IMR-90 (cell line): ENCODE results near the gene GPR176. TPM values are rescaled to one million over a fixed set of nuclear protein-coding genes. Genes with fewer than 3 reads are reported as not detected.

Source experiments
- ATAC-seq: fragments of 200-7000 bp; cut with Tn5 transposase; 2 replicates; pipeline ENCODE4 v1.9.1; 2020; ENCODE audit warnings: low read depth, mild to moderate bottlenecking, moderate library complexity
- BruUV-seq: library from RNA; stranded (reverse); fragments of 400-500 nt; replicated peaks from 2 replicates; lab custom pipeline; 2021; lab: Mats Ljungman, UMichigan
- CTCF ChIA-PET: fragments of 300-600 bp; formaldehyde crosslinking; extraction: SDS; loops from one replicate; lab custom pipeline; 2021; ENCODE audit warnings: antibody characterized with exemption; lab: Yijun Ruan, JAX
- POLR2A ChIA-PET: fragments of 300-600 bp; sonication (Branson Sonifier 250); formaldehyde crosslinking; loops from one replicate; lab custom pipeline; 2022; ENCODE audit warnings: antibody characterized with exemption; ENCODE audit not compliant: unreplicated experiment; lab: Charles Lee
- DNase-seq: peaks from one replicate; pipeline ENCODE4 v3.0.0; 2013
- H2AFZ ChIP-seq: replicated peaks from 2 replicates; pipeline ENCODE3; 2013; ENCODE audit warnings: low read length, mild to moderate bottlenecking; ENCODE audit not compliant: poor library complexity
- H2AK5ac ChIP-seq: 2 replicates; pipeline ENCODE4 v1.6.1; 2013; ENCODE audit warnings: low read depth, low read length, inconsistent platforms
- H2AK9ac ChIP-seq: replicated peaks from 2 replicates; pipeline ENCODE3; 2013; ENCODE audit warnings: mild to moderate bottlenecking, low read depth, low read length, moderate library complexity; ENCODE audit not compliant: poor library complexity
- H2BK120ac ChIP-seq: 2 replicates; pipeline ENCODE4 v1.6.1; 2013; ENCODE audit warnings: low read depth, low read length, inconsistent platforms
- H2BK15ac ChIP-seq: 3 replicates; pipeline ENCODE4 v1.6.1; 2013; ENCODE audit warnings: low read depth, low read length, inconsistent platforms
- H2BK20ac ChIP-seq: 2 replicates; pipeline ENCODE4 v1.6.1; 2013; ENCODE audit warnings: low read depth, mild to moderate bottlenecking, inconsistent platforms, low read length, moderate library complexity
- H2BK5ac ChIP-seq: 2 replicates; pipeline ENCODE4 v1.6.1; 2013; ENCODE audit warnings: mild to moderate bottlenecking, low read depth, low read length, inconsistent platforms; ENCODE audit not compliant: poor library complexity, severe bottlenecking
- H3K14ac ChIP-seq: replicated peaks from 2 replicates; pipeline ENCODE4 v1.6.1; 2013; ENCODE audit warnings: low read depth, low read length, inconsistent platforms
- H3K18ac ChIP-seq: 2 replicates; pipeline ENCODE4 v1.6.1; 2013; ENCODE audit warnings: low read depth, low read length, control low read depth
- H3K23ac ChIP-seq: 2 replicates; pipeline ENCODE4 v1.6.1; 2013; ENCODE audit warnings: low read depth, low read length, inconsistent platforms
- H3K27ac ChIP-seq: 2 replicates; pipeline ENCODE4 v1.5.1; 2013; ENCODE audit warnings: mild to moderate bottlenecking, control low read depth, low read length; ENCODE audit not compliant: insufficient read depth
- H3K27me3 ChIP-seq: 2 replicates; pipeline ENCODE4 v1.6.1; 2013; ENCODE audit warnings: low read length; ENCODE audit not compliant: control insufficient read depth, insufficient read depth
- H3K36me3 ChIP-seq: 2 replicates; pipeline ENCODE4 v1.6.1; 2013; ENCODE audit warnings: low read length, mixed read lengths; ENCODE audit not compliant: control insufficient read depth, insufficient read depth
- H3K4ac ChIP-seq: 2 replicates; pipeline ENCODE4 v1.6.1; 2013; ENCODE audit warnings: low read depth, low read length, inconsistent platforms
- H3K4me1 ChIP-seq: 2 replicates; pipeline ENCODE4 v1.6.1; 2013; ENCODE audit warnings: low read length, mixed read lengths; ENCODE audit not compliant: control insufficient read depth, insufficient read depth
- H3K4me2 ChIP-seq: 2 replicates; pipeline ENCODE4 v1.6.1; 2013; ENCODE audit warnings: low read depth, mild to moderate bottlenecking, control low read depth, low read length, moderate library complexity
- H3K4me3 ChIP-seq: 2 replicates; pipeline ENCODE4 v1.5.1; 2013; ENCODE audit warnings: low read depth, mild to moderate bottlenecking, control low read depth, low read length, moderate library complexity; ENCODE audit not compliant: insufficient read depth
- H3K56ac ChIP-seq: 2 replicates; pipeline ENCODE4 v1.6.1; 2013; ENCODE audit warnings: low read length, inconsistent platforms; ENCODE audit not compliant: insufficient read depth; ENCODE audit errors: extremely low read depth
- H3K79me1 ChIP-seq, 2 experiments: 2 replicates each; pipeline ENCODE4 v1.6.1; 2013; ENCODE audit warnings: low read length in 2 of 2, inconsistent platforms in 1 of 2, low read depth in 1 of 2
- H3K9ac ChIP-seq: 2 replicates; pipeline ENCODE4 v1.6.1; 2013; ENCODE audit warnings: low read depth, low read length, control low read depth
- H3K9me1 ChIP-seq: 2 replicates; pipeline ENCODE4 v1.6.1; 2013; ENCODE audit warnings: low read length, inconsistent platforms; ENCODE audit not compliant: insufficient read depth
- H3K9me3 ChIP-seq: 2 replicates; pipeline ENCODE4 v1.6.1; 2013; ENCODE audit warnings: low read length; ENCODE audit not compliant: control insufficient read depth, insufficient read depth
- H4K20me1 ChIP-seq: 2 replicates; pipeline ENCODE4 v1.6.1; 2013; ENCODE audit warnings: low read length, inconsistent platforms; ENCODE audit not compliant: insufficient read depth
- H4K5ac ChIP-seq: 2 replicates; pipeline ENCODE4 v1.6.1; 2013; ENCODE audit warnings: mild to moderate bottlenecking, low read depth, low read length, control low read depth
- H4K8ac ChIP-seq, 2 experiments: 2 replicates each; pipeline ENCODE4 v1.6.1; 2013; ENCODE audit warnings: low read depth in 2 of 2, low read length in 2 of 2, control low read depth in 1 of 2, inconsistent platforms in 1 of 2
- H4K91ac ChIP-seq: 2 replicates; pipeline ENCODE4 v1.6.1; 2013; ENCODE audit warnings: low read depth, low read length, inconsistent platforms; ENCODE audit not compliant: insufficient read depth
- MAFK ChIP-seq: IDR thresholded peaks from 2 replicates; pipeline ENCODE4 v1.6.1; 2012; ENCODE audit warnings: low read depth, low read length, improper control_type of control experiment
- RAD21 ChIP-seq: IDR thresholded peaks from 2 replicates; pipeline ENCODE4 v1.6.1; 2012; ENCODE audit warnings: low read length, improper control_type of control experiment
- WGBS, 2 experiments: methylation state at CpG; one replicate each; pipeline versions ENCODE4 v1.1.5 to v1.1.7; 2013; ENCODE audit warnings: missing lambda C conversion rate in 2 of 2; ENCODE audit not compliant: insufficient read length in 1 of 2; ENCODE audit errors: extremely low coverage in 2 of 2; 5-methylcytosine and 5-hydroxymethylcytosine counted together
- dilution Hi-C: fragments of 300-500 bp; cut with HindIII; formaldehyde crosslinking; loops from one replicate; pipeline ENCODE4 v1.14.3; 2018; ENCODE audit warnings: low sequenced_read_pairs; ENCODE audit not compliant: unreplicated experiment
- in situ Hi-C: fragments of 300-500 bp; cut with MboI; formaldehyde crosslinking; loops from 3 replicates; pipeline ENCODE4 v1.14.3; 2019; ENCODE audit warnings: low sequenced_read_pairs, inconsistent platforms, mixed read lengths
- intact Hi-C: fragments of 100-400 bp; cut with micrococcal nuclease; formaldehyde crosslinking; loops from 2 replicates; pipeline ENCODE4 v1.10.0; 2022
- polyA plus RNA-seq, 3 experiments: library from polyadenylated mRNA; depleted of rRNA; stranded (reverse); fragments of >200 nt; gene quantifications; 2 replicates each; pipeline ENCODE4 v1.2.3, GENCODE V29; 2012; ENCODE audit warnings: low replicate concordance in 1 of 3
- total RNA-seq: library from RNA; depleted of rRNA; stranded (reverse); fragments of >200 nt; gene quantifications from 2 replicates; pipeline ENCODE4 v1.2.3, GENCODE V29; 2012

GPR176 gene
- total and polyA plus RNA-seq, 2 of the 4 experiments (the other 2 are of a cell fraction), result 114 to 246 TPM

DNA sequence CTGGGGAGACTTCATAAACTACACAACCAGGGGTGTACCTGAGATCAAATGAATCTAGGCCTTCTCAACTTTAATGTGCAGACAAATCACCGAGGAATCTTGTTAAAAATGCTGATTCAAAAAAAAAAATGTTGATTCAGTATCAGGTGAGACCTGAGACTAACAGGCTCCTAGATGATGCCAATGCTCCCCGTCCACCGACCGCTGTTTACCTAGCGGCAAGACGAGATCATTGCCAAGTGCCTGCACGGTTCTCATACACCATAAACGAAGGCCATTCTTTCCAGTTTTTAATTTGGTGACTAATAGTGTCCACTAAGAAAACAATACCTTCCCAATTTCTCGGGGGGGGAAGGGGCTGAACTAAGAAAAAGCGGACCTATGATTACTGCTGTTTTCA lies 134.9 kb downstream of the GPR176 start:
- H3K14ac ChIP-seq, result no peak overlapping the region
- 0 out of 2 replicates have a peak overlapping the region, but pooled peaks have one; percentile 19 for H3K4ac ChIP-seq
- H3K9me1 ChIP-seq, result peaks cover 7% of the 10 kb centered on the region
- no peak overlapping the region for H2AK5ac ChIP-seq
- H3K79me1 ChIP-seq, result peaks cover 13 to 56% of the 10 kb centered on the region in 2 experiments
- no peak overlapping the region for H4K91ac ChIP-seq
- TF ChIP-seq MAFK (0 out of 2 replicates have a peak, but pooled peaks have one; percentile 20), RAD21 (no peak)
- no peak overlapping the region for H4K8ac ChIP-seq
- BruUV-seq, result no TSS peak
- 0 out of 2 replicates have a peak overlapping the region, but pooled peaks have one; percentile 6 for H3K4me2 ChIP-seq
- no peak overlapping the region for H2AK9ac ChIP-seq
- WGBS, 2 experiments, result no CpG with 5 or more reads among the region's 10 CpGs
- no peak overlapping the region for H3K27ac ChIP-seq
- H2BK5ac ChIP-seq, result no peak overlapping the region
- H3K9me3 ChIP-seq, result no peaks in the 10 kb centered on the region
- dilution Hi-C loops (no loop called here), in situ Hi-C loops (loop anchor here (10.0 kb wide), 1 partner anchor 170 kb away; no protein-coding TSS in a partner anchor), intact Hi-C loops (loop anchor here (5.0 to 10.0 kb wide), 4 partner anchors 172 to 1080 kb away; partner anchors contain the start of gene BMF)
- H3K56ac ChIP-seq, result no peak overlapping the region
- no peak overlapping the region for H3K9ac ChIP-seq
- no peak overlapping the region for H4K5ac ChIP-seq
- H3K23ac ChIP-seq, result no peak overlapping the region
- peak overlapping the region; percentile 11; the same call in 1 of the 2 replicates for H2BK20ac ChIP-seq
- ATAC-seq (no peak), DNase-seq (no peak)
- H3K18ac ChIP-seq, result no peak overlapping the region
- H3K4me3 ChIP-seq, result no peak overlapping the region
- H3K27me3 ChIP-seq, result no peaks in the 10 kb centered on the region
- H2BK120ac ChIP-seq, result no peak overlapping the region
- no peak overlapping the region for H2BK15ac ChIP-seq
- H4K20me1 ChIP-seq, result peaks cover 4% of the 10 kb centered on the region; the same call in 1 of the 2 replicates
- CTCF ChIA-PET, result no interaction called here
- H3K36me3 ChIP-seq, result no peaks in the 10 kb centered on the region
- H2AFZ ChIP-seq, result no peak overlapping the region
- H3K4me1 ChIP-seq, result peaks cover 24% of the 10 kb centered on the region
- POLR2A ChIA-PET, result no interaction called here
